HAP-1 (cell line): ENCODE measurements around the gene PDLIM1.

Experiments used
- DNase-seq, 2 experiments: peaks; one replicate each; pipeline ENCODE4 v3.0.0-alpha.2; 2016 to 2020; ENCODE audit warnings: low spot score in 2 of 2
- H3K27me3 ChIP-seq: fragments of 250-450 bp; sonication (Bioruptor Pico); 2 replicates; pipeline ENCODE4 v1.5.1; 2020; ENCODE audit warnings: low read depth, mild to moderate bottlenecking, moderate library complexity
- H3K36me3 ChIP-seq: fragments of 250-450 bp; sonication (Bioruptor Pico); replicated peaks from 2 replicates; pipeline ENCODE4 v1.5.1; 2020; ENCODE audit warnings: mild to moderate bottlenecking
- H3K4me1 ChIP-seq: fragments of 250-450 bp; sonication (Bioruptor Pico); 2 replicates; pipeline ENCODE4 v1.5.1; 2020; ENCODE audit warnings: mild to moderate bottlenecking
- H3K4me3 ChIP-seq: fragments of 250-450 bp; sonication (Bioruptor Pico); 2 replicates; pipeline ENCODE4 v1.5.1; 2020; ENCODE audit warnings: mild to moderate bottlenecking, moderate library complexity
- H3K9me3 ChIP-seq: fragments of 250-450 bp; sonication (Bioruptor Pico); 2 replicates; pipeline ENCODE4 v1.5.1; 2020; ENCODE audit warnings: mild to moderate bottlenecking, moderate library complexity
- in situ Hi-C: fragments of 300-500 bp; cut with MboI; formaldehyde crosslinking; loops from 3 replicates; pipeline ENCODE4 v1.14.3; 2020; ENCODE audit warnings: low sequenced_read_pairs, inconsistent platforms, mixed read lengths

PDLIM1 gene

DNA sequence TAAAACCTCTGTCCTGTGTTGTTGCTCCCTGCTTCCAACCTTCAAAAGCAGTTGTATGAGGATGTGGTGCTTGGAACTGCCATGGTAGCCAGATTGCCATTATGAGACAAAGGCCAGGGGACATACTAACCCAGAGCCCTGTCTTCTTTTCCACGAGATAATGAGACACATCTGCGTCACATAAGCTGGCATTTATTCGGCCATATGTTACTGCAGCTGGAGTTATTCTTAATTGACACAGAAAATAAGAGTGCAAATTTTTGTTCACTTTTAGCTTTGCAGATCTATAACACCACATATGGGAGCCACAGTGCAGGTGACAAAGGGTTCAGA, 15.5 kb upstream of the PDLIM1 start:
- Histone ChIP-seq H3K4me3 (no peak overlapping the region), H3K9me3 (no peaks in the 10 kb centered on the region), H3K4me1 (peaks cover 8% of the 10 kb centered on the region), H3K27me3 (no peaks in the 10 kb centered on the region), H3K36me3 (no peaks in the 10 kb centered on the region)
- DNase-seq = no peak
- in situ Hi-C loops = no loop called here

DNA sequence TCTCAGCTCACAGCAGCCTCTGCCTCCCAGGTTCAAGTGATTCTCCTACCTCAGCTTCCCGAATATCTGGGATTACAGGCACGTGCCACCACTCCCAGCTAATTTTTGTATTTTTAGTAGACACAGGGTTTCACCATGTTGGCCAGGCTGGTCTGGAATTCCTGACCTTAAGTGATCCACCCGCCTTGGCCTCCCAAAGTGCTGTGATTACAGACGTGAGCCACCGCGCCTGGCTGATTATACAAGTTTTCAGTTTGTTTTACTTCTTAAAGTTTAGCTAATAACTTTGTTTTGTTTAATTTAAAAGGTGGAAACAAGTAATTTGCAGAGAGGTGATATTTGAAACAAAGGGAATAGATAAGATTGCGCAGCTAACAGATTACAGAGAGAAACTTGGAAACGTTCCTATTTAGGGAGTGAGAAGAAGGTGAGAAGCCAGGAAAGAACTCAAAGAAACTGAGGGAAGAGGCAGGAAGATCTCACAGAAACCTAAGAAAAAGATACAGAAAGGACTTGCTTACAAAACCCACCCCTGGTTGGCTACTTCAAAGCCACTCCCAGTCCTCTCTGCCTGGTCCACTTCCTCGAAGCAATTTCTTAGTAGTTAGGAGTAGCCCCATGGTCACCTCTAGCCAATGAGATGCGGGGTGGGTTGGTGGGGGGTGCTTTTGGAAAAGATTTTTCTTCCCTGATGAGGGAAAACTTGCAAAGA, 15.0 kb upstream of the PDLIM1 start:
- DNase-seq = no peak
- in situ Hi-C loops = no loop called here
- H3K9me3 ChIP-seq = no peaks in the 10 kb centered on the region
- H3K4me3 ChIP-seq = no peak overlapping the region
- H3K27me3 ChIP-seq = no peaks in the 10 kb centered on the region
- H3K36me3 ChIP-seq = no peaks in the 10 kb centered on the region
- H3K4me1 ChIP-seq = peaks cover 8% of the 10 kb centered on the region

DNA sequence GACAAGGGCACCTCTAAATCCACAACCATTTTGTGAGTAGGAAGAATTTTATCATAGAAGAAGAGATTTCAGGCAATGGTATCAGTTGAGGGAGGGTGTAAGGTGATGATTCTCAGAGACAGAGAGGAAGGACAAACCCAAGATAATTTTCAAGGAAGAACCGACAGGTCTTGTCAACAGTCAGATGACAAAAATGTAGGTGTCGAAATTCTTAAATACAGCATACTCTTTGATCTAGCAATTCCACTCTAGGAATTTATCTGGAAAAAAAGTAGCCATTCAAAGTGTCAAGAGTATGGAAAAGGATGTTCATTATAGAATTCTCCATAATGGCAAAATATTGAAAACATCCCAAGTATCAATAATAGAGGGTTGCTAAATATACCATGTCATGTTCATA, 14.2 kb upstream of the PDLIM1 start:
- Histone ChIP-seq H3K4me3 (no peak overlapping the region), H3K36me3 (no peaks in the 10 kb centered on the region), H3K4me1 (peaks cover 8% of the 10 kb centered on the region), H3K27me3 (no peaks in the 10 kb centered on the region), H3K9me3 (no peaks in the 10 kb centered on the region)
- DNase-seq = no peak
- in situ Hi-C loops = no loop called here

DNA sequence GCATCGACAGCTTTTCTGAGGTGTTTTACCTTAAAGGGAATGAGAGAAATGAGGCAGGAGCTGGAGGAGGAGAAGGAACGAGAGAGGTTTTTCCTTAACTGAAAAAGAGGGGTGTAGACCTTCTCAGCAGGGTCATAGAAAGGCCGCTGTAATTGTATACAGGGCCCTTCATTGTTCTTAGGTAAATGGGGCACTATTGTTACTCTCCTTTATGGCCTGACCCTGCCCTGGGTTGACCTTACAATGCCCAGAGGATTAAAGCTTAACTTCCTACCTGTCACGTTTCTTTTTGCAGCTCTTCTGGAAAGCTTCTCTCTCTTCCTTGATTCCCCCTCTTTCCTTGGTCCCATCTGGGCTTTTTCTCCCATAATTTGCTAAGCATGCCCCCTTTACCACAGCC, 13.7 kb upstream of the PDLIM1 start:
- Histone ChIP-seq H3K36me3 (no peaks in the 10 kb centered on the region), H3K9me3 (no peaks in the 10 kb centered on the region), H3K27me3 (no peaks in the 10 kb centered on the region), H3K4me1 (peaks cover 8% of the 10 kb centered on the region), H3K4me3 (no peak overlapping the region)
- peak; percentile 20 to 28 for DNase-seq
- in situ Hi-C loops = no loop called here

DNA sequence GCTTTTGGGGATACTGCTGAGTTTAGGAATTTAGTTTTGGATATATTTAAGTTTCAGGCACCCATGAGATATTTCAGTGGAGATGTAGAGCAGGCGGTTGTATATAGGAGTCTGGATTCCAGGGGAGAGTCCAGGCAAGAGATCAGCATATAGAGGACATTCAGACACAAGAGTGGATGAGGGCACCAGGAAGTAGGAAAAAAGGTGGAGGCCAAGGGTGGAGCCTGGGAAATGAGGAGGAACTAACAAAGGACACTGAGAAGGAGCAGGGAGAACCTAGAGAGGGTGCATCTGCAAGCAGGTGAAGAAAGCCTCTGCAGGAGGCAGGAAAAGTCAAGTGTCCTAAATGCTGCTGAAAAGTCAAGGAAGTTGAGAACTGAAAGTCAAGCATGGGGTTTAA, 13.1 kb upstream of the PDLIM1 start:
- H3K9me3 ChIP-seq = no peaks in the 10 kb centered on the region
- in situ Hi-C loops = no loop called here

DNA sequence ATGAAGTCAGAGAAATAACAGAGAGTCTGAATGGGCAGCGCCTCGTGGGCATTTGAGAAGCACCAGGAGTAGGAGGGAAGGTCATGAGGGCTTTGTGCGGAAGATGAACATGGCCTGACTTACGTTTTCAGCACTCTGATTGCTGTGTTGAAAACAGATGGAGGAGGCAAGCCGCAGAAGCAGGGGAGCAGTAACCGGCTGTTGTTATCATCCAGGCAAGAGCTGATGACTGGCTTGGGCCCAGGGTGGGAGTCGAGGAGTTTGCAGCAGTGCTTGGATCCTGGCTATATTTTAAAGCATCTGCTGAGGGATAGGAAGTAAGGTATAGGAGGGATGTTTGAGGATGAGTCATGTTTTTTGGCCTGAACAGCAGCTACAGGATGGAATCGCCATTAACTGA, 12.7 kb upstream of the PDLIM1 start:
- no peak for DNase-seq
- H3K4me1 ChIP-seq = peaks cover 8% of the 10 kb centered on the region
- H3K4me3 ChIP-seq = no peak overlapping the region
- H3K9me3 ChIP-seq = no peaks in the 10 kb centered on the region
- in situ Hi-C loops = no loop called here
- no peaks in the 10 kb centered on the region for H3K27me3 ChIP-seq
- no peaks in the 10 kb centered on the region for H3K36me3 ChIP-seq

More for the DNA sequence above, 13.1 kb upstream of the PDLIM1 start:
- no peak for DNase-seq
- Histone ChIP-seq H3K27me3 (no peaks in the 10 kb centered on the region), H3K4me3 (no peak overlapping the region), H3K4me1 (peaks cover 8% of the 10 kb centered on the region), H3K36me3 (no peaks in the 10 kb centered on the region)

DNA sequence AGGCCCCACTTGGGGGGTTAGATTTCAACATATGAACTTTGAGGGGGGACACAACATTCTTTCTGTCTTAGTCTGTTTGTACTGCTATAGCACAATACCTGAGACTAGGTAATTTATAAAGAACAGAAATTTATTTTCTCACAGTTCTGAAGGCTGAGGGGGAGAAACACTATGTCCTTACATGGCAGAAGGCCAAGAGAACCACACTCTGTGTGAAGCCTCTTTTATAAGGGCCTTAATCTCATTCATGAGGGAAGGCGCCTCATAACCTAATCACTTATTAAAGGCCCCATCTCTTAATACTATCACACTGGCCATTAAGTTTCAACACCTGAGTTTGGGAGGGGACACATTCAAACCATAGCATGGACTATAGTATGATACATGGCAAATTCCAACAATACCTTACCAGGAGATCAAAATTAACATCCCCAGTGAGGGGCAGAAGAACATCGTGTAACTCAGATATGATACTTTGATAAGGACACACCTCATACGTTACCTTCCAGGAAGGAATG, 9.3 kb upstream of the PDLIM1 start:
- H3K27me3 ChIP-seq = no peaks in the 10 kb centered on the region
- DNase-seq = no peak
- no peaks in the 10 kb centered on the region for H3K36me3 ChIP-seq
- H3K9me3 ChIP-seq = no peaks in the 10 kb centered on the region
- H3K4me1 ChIP-seq = peaks cover 8% of the 10 kb centered on the region
- in situ Hi-C loops = no loop called here
- no peak overlapping the region for H3K4me3 ChIP-seq

DNA sequence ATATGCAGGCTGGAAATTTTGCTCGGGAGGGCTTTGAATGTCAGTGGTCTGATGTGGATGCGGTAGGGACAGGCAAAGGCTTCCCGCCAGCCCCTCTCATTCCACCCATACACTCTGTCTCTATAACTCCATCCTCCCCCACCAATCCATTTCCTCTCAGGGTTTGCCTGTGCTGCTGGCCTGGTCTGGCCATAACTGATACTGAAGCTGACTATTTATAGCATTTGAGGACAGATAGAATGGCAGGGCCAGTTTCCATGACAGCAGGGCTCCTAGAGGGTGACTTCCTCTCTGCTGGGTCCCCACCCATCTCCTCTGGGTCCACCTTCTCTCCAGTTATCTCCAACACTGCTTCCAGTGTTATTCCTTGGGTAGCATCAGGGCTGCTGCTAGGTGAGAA, 6.6 kb upstream of the PDLIM1 start:
- in situ Hi-C loops = no loop called here
- Histone ChIP-seq H3K27me3 (no peaks in the 10 kb centered on the region), H3K4me3 (no peak overlapping the region), H3K36me3 (no peaks in the 10 kb centered on the region), H3K9me3 (no peaks in the 10 kb centered on the region), H3K4me1 (no peaks in the 10 kb centered on the region; the same call in 1 of the 2 replicates)
- DNase-seq = no peak

DNA sequence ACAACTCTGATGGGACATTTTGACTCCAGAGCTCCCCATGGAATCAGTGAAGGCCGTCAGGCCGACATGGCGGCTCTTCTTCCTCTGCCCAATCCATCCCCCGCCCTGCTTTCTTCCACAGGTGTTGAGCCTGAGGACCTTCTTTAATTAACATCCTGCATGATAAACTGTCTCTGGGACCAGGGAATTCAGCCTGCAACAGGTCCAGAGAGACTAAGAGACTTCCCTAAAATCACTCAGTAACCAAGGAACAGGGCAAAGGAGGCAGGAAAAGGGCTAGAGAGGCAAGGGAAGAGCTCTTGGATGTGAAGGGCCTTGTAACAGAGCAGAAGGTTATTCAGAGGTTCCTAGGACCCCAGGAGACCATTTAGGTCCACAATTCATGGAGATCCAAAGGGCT, 6.0 kb upstream of the PDLIM1 start:
- in situ Hi-C loops = no loop called here

DNA sequence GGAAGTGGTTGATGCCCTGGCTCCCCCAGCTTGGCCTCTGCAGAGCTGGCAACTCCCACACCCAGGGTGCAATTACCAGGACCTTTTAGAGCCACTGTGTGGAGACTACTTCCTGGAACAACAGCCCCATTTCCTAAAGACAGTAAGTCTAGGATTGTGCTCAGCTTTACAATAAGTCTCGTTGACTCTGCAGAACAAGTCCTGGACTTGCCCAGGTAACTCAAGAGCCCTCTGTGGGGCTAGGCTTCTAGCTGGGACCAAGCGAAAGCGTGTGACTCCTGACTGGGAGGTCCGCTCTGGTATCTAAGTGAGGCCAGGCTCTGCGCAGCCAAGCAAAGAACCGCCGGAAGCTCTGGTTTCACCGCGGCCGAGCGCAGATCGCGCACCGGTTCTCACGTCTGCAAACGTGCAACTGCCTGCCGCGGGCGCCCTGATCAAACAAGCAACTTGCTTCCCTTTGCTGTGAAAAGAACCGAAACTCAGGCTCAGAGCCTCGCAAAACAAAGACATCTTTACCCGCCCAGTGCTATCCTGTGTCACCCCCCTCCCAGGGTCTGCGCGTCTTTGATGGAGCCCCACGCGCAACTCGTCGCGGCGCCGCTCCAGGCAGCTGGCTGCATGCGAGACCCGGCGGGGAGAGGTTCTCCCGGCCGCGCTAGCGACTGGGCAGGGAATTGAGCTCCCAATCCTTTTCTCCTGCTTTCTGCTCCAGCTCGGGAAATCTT, 4.4 kb upstream of the PDLIM1 start:
- no peaks in the 10 kb centered on the region for H3K36me3 ChIP-seq
- DNase-seq = no peak
- no peaks in the 10 kb centered on the region; the same call in 1 of the 2 replicates for H3K4me1 ChIP-seq
- no peaks in the 10 kb centered on the region for H3K27me3 ChIP-seq
- in situ Hi-C loops = no loop called here
- no peak overlapping the region for H3K4me3 ChIP-seq
- no peaks in the 10 kb centered on the region for H3K9me3 ChIP-seq

More for the DNA sequence above, 6.0 kb upstream of the PDLIM1 start:
- Histone ChIP-seq H3K36me3 (no peaks in the 10 kb centered on the region), H3K27me3 (no peaks in the 10 kb centered on the region), H3K4me3 (no peak overlapping the region), H3K4me1 (no peaks in the 10 kb centered on the region; the same call in 1 of the 2 replicates), H3K9me3 (no peaks in the 10 kb centered on the region)
- DNase-seq = no peak

DNA sequence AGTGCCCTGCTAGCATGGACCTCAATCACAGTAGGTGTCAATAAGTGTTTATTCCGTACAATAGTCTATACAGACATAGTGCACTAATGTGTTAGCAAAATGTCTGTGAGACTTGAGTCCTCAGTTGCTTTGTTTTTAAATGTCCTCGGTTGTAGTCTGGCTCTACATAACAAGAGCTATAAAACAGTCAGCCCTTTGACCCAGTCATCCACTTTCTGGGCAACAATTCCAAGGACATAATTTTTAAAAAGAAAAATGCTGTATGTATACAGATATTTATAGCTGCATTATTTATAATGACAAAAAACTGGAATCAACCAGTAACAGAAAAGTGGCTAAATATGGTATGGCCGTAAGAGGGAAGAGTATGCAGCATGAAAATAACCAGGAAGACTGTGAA, 2.8 kb upstream of the PDLIM1 start:
- Histone ChIP-seq H3K27me3 (no peaks in the 10 kb centered on the region), H3K36me3 (no peaks in the 10 kb centered on the region), H3K9me3 (no peaks in the 10 kb centered on the region), H3K4me3 (no peak overlapping the region), H3K4me1 (peaks cover 9% of the 10 kb centered on the region)
- no peak for DNase-seq
- in situ Hi-C loops = no loop called here

DNA sequence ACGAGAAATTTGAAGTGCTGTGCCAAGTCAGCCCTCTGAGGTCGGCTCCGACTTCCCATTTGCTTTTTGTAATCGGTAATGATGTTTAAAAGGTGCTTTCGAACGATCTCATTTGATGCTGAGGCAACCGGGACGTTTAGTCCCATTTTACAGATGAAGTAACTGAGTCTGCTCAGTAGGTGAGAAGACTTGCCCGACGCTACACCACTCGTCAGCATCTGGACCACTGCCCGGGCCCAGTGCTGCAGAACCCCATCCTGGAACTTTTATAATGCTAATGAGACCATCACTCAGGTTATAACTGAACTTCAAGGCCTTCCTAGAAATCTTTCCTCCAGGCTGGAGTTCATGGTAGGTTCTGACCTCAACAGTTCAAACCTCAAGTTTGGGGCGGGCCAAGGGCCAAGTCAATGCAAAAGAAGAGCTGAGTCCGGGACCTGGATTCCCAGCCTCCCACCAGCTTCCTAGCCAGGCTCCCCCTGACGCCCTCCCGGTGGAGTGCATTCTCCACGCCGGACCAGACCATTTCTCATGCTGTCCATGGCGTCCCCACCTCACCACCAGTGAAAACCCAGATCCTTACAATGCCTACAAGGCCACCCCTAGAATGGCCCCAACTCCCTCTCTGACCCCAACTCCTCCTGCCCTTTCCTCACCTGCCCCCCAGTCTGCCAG, 699 bp upstream of the PDLIM1 start:
- Histone ChIP-seq H3K4me3 (peak overlapping the region; percentile 81), H3K4me1 (peaks cover 9% of the 10 kb centered on the region), H3K9me3 (no peaks in the 10 kb centered on the region), H3K36me3 (no peaks in the 10 kb centered on the region), H3K27me3 (no peaks in the 10 kb centered on the region)
- no peak for DNase-seq
- in situ Hi-C loops = no loop called here

DNA sequence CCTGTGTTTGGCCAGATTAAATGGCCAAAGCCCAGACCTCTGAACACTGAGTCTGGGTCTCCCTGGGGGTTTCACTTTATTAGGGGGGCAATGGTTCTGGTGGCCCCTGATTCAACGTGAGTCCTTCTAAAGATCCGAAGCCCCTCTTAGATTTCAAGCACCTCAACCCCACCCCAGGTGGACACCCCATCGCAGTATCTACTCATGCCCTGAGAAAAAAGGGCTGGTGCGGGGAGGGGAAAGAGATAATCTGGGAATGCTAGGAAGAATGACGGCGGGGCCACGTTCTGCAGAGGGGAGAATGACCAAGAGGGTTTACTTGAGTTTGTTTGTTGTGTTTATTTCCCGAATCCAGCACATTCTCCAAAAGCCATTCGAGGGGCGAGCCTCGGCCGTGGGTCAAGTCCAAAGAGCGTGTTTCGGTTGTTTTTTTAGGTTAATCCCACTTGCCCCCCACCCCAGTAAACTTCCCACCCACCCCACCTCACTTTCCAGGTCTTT, 832 bp downstream of the PDLIM1 start:
- Histone ChIP-seq H3K4me1 (peaks cover 9% of the 10 kb centered on the region), H3K27me3 (no peaks in the 10 kb centered on the region), H3K9me3 (no peaks in the 10 kb centered on the region), H3K4me3 (peak overlapping the region; percentile 81), H3K36me3 (no peaks in the 10 kb centered on the region)
- DNase-seq = peak in 1 of 2 experiments; percentile 21
- in situ Hi-C loops = no loop called here
